Activated CD4-positive, alpha-beta memory T cell treated with anti-CD3 and anti-CD28 coated beads for 36 hours (primary cell): Measurements from ENCODE around the gene ARL15. TPM values are rescaled to one million over a fixed set of nuclear protein-coding genes. Genes with fewer than 3 reads are reported as not detected.

Source experiments
- CTCF ChIA-PET: fragments of 350-600 bp; sonication (Branson Sonifier 250); formaldehyde crosslinking; loops from one replicate; lab custom pipeline; 2021; ENCODE audit warnings: antibody characterized with exemption, inconsistent platforms; lab: Charles Lee
- POLR2A ChIA-PET: fragments of 350-600 bp; sonication (Branson Sonifier 250); formaldehyde crosslinking; loops from one replicate; lab custom pipeline; 2021; ENCODE audit warnings: antibody characterized with exemption; lab: Charles Lee
- DNase-seq: peaks from one replicate; pipeline ENCODE4 v3.0.0-alpha.2; 2020
- H3K27ac Mint-ChIP-seq: one replicate; pipeline ENCODE4 v1.8.0; 2021; ENCODE audit warnings: mixed read lengths
- H3K27me3 Mint-ChIP-seq: one replicate; pipeline ENCODE4 v1.8.0; 2021; ENCODE audit warnings: mixed read lengths
- H3K36me3 Mint-ChIP-seq: one replicate; pipeline ENCODE4 v1.8.0; 2021; ENCODE audit warnings: mixed read lengths
- H3K4me1 Mint-ChIP-seq: one replicate; pipeline ENCODE4 v1.8.0; 2021; ENCODE audit warnings: low read depth, mixed read lengths
- H3K4me3 Mint-ChIP-seq: one replicate; pipeline ENCODE4 v1.8.0; 2021; ENCODE audit warnings: mild to moderate bottlenecking, mixed read lengths
- H3K9me3 Mint-ChIP-seq: one replicate; pipeline ENCODE4 v1.8.0; 2021; ENCODE audit warnings: mixed read lengths
- intact Hi-C: fragments of 100-400 bp; cut with micrococcal nuclease; formaldehyde crosslinking; loops from one replicate; pipeline ENCODE4 v1.15.1; 2023
- total RNA-seq, 2 experiments: library from RNA; stranded (reverse); gene quantifications; one replicate each; pipeline ENCODE4 v1.2.3, GENCODE V29; 2021

The ARL15 gene
- total RNA-seq, 2 experiments from 2014 or later = 4.5 to 5.5 TPM

- H3K4me3 Mint-ChIP-seq = no peak overlapping the region
- CTCF ChIA-PET = no interaction called here
- POLR2A ChIA-PET = no interaction called here
Observed at GRCh38 chr5:54156577-54156976, 153.8 kb downstream of the ARL15 start.

GRCh38 chr5:54150841-54151240, 159.5 kb downstream of the ARL15 start:
- H3K9me3 Mint-ChIP-seq = no peaks in the 10 kb centered on the region
- no peaks in the 10 kb centered on the region for H3K27me3 Mint-ChIP-seq
- ChIA-PET CTCF (no interaction called here), POLR2A (no interaction called here)
- H3K4me1 Mint-ChIP-seq = no peaks in the 10 kb centered on the region
- H3K27ac Mint-ChIP-seq = no peak overlapping the region
- no peak overlapping the region for H3K4me3 Mint-ChIP-seq
- intact Hi-C loops = no loop called here
- peaks cover 12% of the 10 kb centered on the region for H3K36me3 Mint-ChIP-seq
- no peak for DNase-seq

More at GRCh38 chr5:54156577-54156976, 153.8 kb downstream of the ARL15 start:
- no peaks in the 10 kb centered on the region for H3K27me3 Mint-ChIP-seq
- H3K36me3 Mint-ChIP-seq = peaks cover 8% of the 10 kb centered on the region
- H3K4me1 Mint-ChIP-seq = no peaks in the 10 kb centered on the region
- DNase-seq = no peak
- H3K9me3 Mint-ChIP-seq = no peaks in the 10 kb centered on the region
- intact Hi-C loops = no loop called here
- no peak overlapping the region for H3K27ac Mint-ChIP-seq

DNA sequence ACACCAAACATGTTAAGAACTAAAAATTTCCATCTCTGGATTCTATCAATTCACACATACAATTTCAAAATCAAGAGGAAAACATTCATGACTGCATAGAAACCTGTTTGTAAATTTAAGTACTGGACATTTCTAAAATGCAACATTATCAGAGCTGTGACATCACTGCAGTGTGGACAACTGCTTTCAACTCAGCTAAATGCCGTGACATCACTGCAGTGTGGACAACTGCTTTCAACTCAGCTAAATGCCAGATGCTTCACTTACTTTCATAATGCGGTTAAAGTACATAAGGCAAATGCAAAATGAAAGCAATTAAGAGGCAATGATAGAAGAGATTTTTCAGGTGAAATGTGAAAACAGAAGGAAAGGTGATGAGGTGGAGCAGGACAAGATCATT, 161.5 kb downstream of the ARL15 start:
- H3K4me3 Mint-ChIP-seq = no peak overlapping the region
- H3K36me3 Mint-ChIP-seq = peaks cover 19% of the 10 kb centered on the region
- DNase-seq = no peak
- H3K9me3 Mint-ChIP-seq = no peaks in the 10 kb centered on the region
- ChIA-PET CTCF (no interaction called here), POLR2A (no interaction called here)
- H3K27me3 Mint-ChIP-seq = no peaks in the 10 kb centered on the region
- H3K4me1 Mint-ChIP-seq = no peaks in the 10 kb centered on the region
- H3K27ac Mint-ChIP-seq = no peak overlapping the region
- intact Hi-C loops = no loop called here

- H3K27me3 Mint-ChIP-seq = no peaks in the 10 kb centered on the region
- no peak for DNase-seq
- H3K36me3 Mint-ChIP-seq = peaks cover 18% of the 10 kb centered on the region
- H3K4me3 Mint-ChIP-seq = no peak overlapping the region
- intact Hi-C loops = no loop called here
- ChIA-PET POLR2A (no interaction called here), CTCF (interaction anchor here (0.6 kb wide), 1 partner anchor 729 kb away, joined by 3 read pairs; no protein-coding TSS in a partner anchor)
- no peak overlapping the region for H3K27ac Mint-ChIP-seq
- H3K4me1 Mint-ChIP-seq = no peaks in the 10 kb centered on the region
- no peaks in the 10 kb centered on the region for H3K9me3 Mint-ChIP-seq
Observed at GRCh38 chr5:54148067-54148845, 162.1 kb downstream of the ARL15 start.

GRCh38 chr5:54146916-54147315, 163.5 kb downstream of the ARL15 start:
- H3K9me3 Mint-ChIP-seq = no peaks in the 10 kb centered on the region
- no peaks in the 10 kb centered on the region for H3K4me1 Mint-ChIP-seq
- intact Hi-C loops = no loop called here
- no peak overlapping the region for H3K4me3 Mint-ChIP-seq
- POLR2A ChIA-PET = no interaction called here
- no peak overlapping the region for H3K27ac Mint-ChIP-seq
- H3K27me3 Mint-ChIP-seq = no peaks in the 10 kb centered on the region
- peaks cover 14% of the 10 kb centered on the region for H3K36me3 Mint-ChIP-seq
- DNase-seq = no peak
- CTCF ChIA-PET = no interaction called here

DNA sequence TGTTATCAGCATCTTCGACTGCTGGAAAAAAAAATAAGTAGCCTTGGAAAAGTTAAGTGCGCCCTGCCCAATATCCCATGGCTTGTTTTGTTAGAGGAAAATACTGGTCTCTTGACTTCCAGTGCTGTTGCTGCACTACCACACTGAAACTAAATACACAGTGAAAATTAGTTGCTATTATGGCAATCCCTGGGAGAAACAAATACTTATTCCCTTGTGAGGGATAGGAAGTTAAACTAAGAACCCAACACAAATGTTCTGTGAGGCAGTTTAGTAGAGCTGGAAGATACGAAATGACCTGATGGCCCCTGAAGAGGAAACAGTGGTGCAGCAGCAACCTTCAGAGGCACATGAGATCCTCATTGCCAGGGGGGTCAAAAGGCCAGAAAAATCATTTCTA, 164.0 kb downstream of the ARL15 start:
- H3K9me3 Mint-ChIP-seq = no peaks in the 10 kb centered on the region
- intact Hi-C loops = no loop called here
- H3K4me3 Mint-ChIP-seq = no peak overlapping the region
- no peaks in the 10 kb centered on the region for H3K4me1 Mint-ChIP-seq
- H3K36me3 Mint-ChIP-seq = peaks cover 14% of the 10 kb centered on the region
- ChIA-PET CTCF (no interaction called here), POLR2A (no interaction called here)
- no peak overlapping the region for H3K27ac Mint-ChIP-seq
- DNase-seq = no peak
- H3K27me3 Mint-ChIP-seq = no peaks in the 10 kb centered on the region

- ChIA-PET POLR2A (no interaction called here), CTCF (interaction anchor here (0.6 kb wide), 1 partner anchor 98 kb away, joined by 3 read pairs; no protein-coding TSS in a partner anchor)
- Mint-ChIP-seq H3K4me3 (no peak overlapping the region), H3K4me1 (no peaks in the 10 kb centered on the region), H3K27me3 (no peaks in the 10 kb centered on the region), H3K36me3 (peaks cover 7% of the 10 kb centered on the region), H3K9me3 (no peaks in the 10 kb centered on the region), H3K27ac (no peak overlapping the region)
- DNase-seq = no peak
- intact Hi-C loops = no loop called here
Observed at GRCh38 chr5:54140247-54140840, 170.0 kb downstream of the ARL15 start.

DNA sequence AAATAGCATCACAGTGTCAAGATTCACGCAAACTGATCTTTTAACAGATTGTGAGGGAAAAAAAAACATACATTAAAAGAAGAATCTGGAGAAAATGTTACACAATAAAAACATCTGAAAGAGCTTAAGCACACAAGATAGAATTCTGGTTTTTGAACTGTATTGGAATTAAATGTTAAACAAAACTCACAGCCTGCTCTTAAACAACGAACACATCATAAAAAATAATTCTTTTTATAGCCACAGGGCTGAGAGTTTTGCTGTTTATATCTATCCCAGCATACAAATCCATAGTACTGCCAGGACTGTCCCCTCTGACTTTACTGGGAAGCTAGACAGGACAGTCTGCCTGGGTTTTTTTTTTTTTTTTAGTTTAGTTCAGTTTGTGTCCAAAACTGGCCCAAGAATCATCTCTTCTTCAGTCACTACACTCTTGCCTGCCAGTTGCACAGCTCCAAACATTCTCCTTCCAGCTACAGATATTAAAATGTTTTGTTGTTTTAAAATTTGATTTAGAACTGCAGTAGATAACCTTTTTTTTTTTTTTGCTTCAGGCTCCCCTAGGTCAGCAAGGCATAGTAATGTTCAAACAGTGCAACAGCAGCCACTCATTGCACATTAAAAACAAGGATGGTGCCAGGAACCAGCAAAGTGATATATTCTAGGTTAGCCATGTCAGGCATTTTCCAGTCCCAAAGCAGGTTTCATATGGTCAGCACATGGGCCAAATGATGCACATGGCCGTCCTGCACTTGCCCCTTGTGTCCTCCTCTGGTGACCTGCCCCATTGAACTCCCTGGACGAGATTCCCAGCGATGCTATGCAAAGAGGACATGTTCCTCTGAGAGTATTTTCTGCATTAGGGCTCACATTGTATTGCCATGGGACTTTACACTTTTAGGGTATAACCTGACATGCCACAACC, 173.6 kb downstream of the ARL15 start:
- POLR2A ChIA-PET = no interaction called here
- no peaks in the 10 kb centered on the region for H3K9me3 Mint-ChIP-seq
- peaks cover 3% of the 10 kb centered on the region for H3K36me3 Mint-ChIP-seq
- no peaks in the 10 kb centered on the region for H3K4me1 Mint-ChIP-seq
- no peak overlapping the region for H3K27ac Mint-ChIP-seq
- no peak overlapping the region for H3K4me3 Mint-ChIP-seq
- H3K27me3 Mint-ChIP-seq = no peaks in the 10 kb centered on the region
- intact Hi-C loops = no loop called here
- CTCF ChIA-PET = interaction anchor here (0.7 kb wide), 1 partner anchor 966 kb away, joined by 4 read pairs; no protein-coding TSS in a partner anchor
- no peak for DNase-seq

DNA sequence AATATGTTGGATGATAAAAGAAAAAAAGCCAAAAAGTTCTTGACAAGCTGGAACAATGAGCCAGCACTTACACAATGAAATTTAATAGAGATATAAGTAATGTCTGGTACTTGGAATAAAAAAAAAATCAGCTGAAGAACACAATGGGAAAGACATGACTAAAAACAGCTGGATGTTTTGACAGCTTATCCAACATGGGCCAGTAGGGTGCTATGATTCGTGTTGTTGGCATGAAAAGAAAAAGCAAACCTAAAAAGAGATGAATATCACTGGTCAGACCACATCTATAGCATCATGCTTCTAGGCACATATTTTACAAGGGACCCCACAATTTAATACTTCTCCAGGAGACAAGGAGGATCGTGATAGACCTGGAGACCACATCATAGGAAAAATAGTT, 175.3 kb downstream of the ARL15 start:
- Mint-ChIP-seq H3K36me3 (peaks cover 3% of the 10 kb centered on the region), H3K4me3 (no peak overlapping the region), H3K9me3 (no peaks in the 10 kb centered on the region), H3K27me3 (no peaks in the 10 kb centered on the region), H3K4me1 (no peaks in the 10 kb centered on the region), H3K27ac (no peak overlapping the region)
- POLR2A ChIA-PET = no interaction called here
- intact Hi-C loops = no loop called here
- CTCF ChIA-PET = no interaction called here
- DNase-seq = no peak

- POLR2A ChIA-PET = no interaction called here
- DNase-seq = no peak
- intact Hi-C loops = no loop called here
- Mint-ChIP-seq H3K4me1 (no peaks in the 10 kb centered on the region), H3K27ac (no peak overlapping the region), H3K27me3 (no peaks in the 10 kb centered on the region), H3K9me3 (peaks cover 2% of the 10 kb centered on the region), H3K36me3 (peaks cover 6% of the 10 kb centered on the region), H3K4me3 (no peak overlapping the region)
- CTCF ChIA-PET = interaction anchor here (0.7 kb wide), 1 partner anchor 623 kb away, joined by 3 read pairs; no protein-coding TSS in a partner anchor
Observed at GRCh38 chr5:54133917-54134316, 176.5 kb downstream of the ARL15 start.

DNA sequence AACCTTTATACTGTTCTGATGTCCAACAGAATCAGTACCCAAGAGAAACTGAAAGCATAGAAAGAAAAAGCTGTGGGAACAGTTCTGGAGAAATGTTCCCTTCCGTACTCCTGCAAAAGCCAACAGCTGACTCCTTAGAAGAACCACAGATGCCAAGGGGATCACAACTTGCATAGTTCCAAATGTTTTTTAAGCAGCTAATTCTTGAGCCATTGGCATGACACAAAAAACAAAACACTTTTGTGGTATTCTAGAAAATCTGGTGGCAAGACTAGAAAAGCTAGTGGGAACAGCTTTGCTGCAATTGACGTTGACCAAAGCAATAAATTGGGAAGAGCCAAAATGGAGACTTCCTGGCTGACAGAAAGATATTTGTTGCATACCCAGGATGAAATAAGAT, 189.9 kb downstream of the ARL15 start:
- Mint-ChIP-seq H3K36me3 (no peaks in the 10 kb centered on the region), H3K9me3 (no peaks in the 10 kb centered on the region), H3K27me3 (no peaks in the 10 kb centered on the region), H3K4me1 (no peaks in the 10 kb centered on the region), H3K4me3 (no peak overlapping the region), H3K27ac (no peak overlapping the region)
- CTCF ChIA-PET = no interaction called here
- POLR2A ChIA-PET = no interaction called here
- no peak for DNase-seq
- intact Hi-C loops = no loop called here

DNA sequence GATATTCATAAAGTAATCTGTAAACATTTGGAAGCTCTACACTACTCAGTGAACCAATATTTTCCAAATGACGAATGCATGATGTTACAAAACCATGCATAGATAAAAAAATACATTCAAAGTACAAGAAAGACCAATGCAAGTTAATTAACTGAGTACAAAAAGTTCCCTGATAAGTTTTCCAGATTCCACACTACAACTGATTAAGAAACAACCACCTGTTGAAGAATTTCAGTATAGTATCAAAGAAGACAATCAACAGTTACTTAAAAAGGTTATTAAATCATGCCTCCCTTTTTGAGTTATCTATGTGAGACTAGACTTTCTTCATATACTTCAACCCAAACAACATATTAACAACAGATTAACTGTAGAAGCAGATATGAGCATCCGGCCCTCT, 192.4 kb downstream of the ARL15 start:
- POLR2A ChIA-PET = no interaction called here
- Mint-ChIP-seq H3K36me3 (peaks cover 7% of the 10 kb centered on the region), H3K27ac (no peak overlapping the region), H3K4me1 (no peaks in the 10 kb centered on the region), H3K27me3 (no peaks in the 10 kb centered on the region), H3K9me3 (no peaks in the 10 kb centered on the region), H3K4me3 (no peak overlapping the region)
- CTCF ChIA-PET = no interaction called here
- intact Hi-C loops = no loop called here
- DNase-seq = no peak
